Measurements from ENCODE around the gene ZNF598.
A peak's percentile ranks its signal among the peaks of the same experiment; 100 is the strongest.

Gene ZNF598

GRCh38 chr16:1985466-1986150 is 24.0 kb downstream of the ZNF598 start:
- ChIA-PET CTCF (interaction anchor here (5.5 kb wide), 1 partner anchor 18 kb away, joined by 30 read pairs; no protein-coding TSS in a partner anchor), POLR2A (interaction anchor here (1.2 to 2.6 kb wide), 2 partner anchors 20 to 25 kb away, joined by 4 to 9 read pairs; partner anchors contain the start of gene RPS2)
- no peak for DNase-seq (ENCODE audit: extremely low spot score)
- TF ChIP-seq CTCF (IDR thresholded peaks at IDR 0.05; ENCODE audit: control extremely low read depth, extremely low read depth, low read depth, missing control alignments), result no peak

GRCh38 chr16:1984347-1985225 is 25.0 kb downstream of the ZNF598 start:
- ChIA-PET CTCF (interaction anchor here (0.8 to 5.5 kb wide), 4 partner anchors 19 to 167 kb away, joined by 3 to 30 read pairs (median 4); no protein-coding TSS in a partner anchor), POLR2A (interaction anchor here (0.6 to 2.6 kb wide), 2 partner anchors 19 to 171 kb away, joined by 4 to 9 read pairs; partner anchors contain the start of genes RPS2 and TRAF7)
- TF ChIP-seq CTCF (IDR thresholded peaks at IDR 0.05; ENCODE audit: control extremely low read depth, extremely low read depth, low read depth, missing control alignments), result no peak
- no peak for DNase-seq (ENCODE audit: extremely low spot score)

- peak; percentile 68 for TF ChIP-seq CTCF (IDR thresholded peaks at IDR 0.05; ENCODE audit: control extremely low read depth, extremely low read depth, low read depth, missing control alignments)
- DNase-seq (ENCODE audit: extremely low spot score), result peak; percentile 97
- CTCF ChIA-PET, result interaction anchor here (0.8 to 5.5 kb wide), 6 partner anchors 11 to 168 kb away, joined by 3 to 30 read pairs (median 4); no protein-coding TSS in a partner anchor
- POLR2A ChIA-PET, result interaction anchor here (0.6 to 3.2 kb wide), 3 partner anchors 19 to 172 kb away, joined by 4 to 21 read pairs (median 9); partner anchors contain the start of genes RPS2 and TRAF7
These were observed 25.9 kb downstream of the ZNF598 start, which contains the start of gene GFER for GRCh38 chr16:1983544-1984346. TSS of gene GFER (plus strand) at chr16:1984193. CDS start at chr16:1984219, 26 bp downstream.

GRCh38 chr16:1982991-1983543 is 26.6 kb downstream of the ZNF598 start:
- CTCF ChIA-PET, result interaction anchor here (1.0 to 3.0 kb wide), 4 partner anchors 10 to 168 kb away, joined by 3 to 10 read pairs (median 3); no protein-coding TSS in a partner anchor
- DNase-seq (ENCODE audit: extremely low spot score), result no peak

GRCh38 chr16:1982013-1982433 is 27.6 kb downstream of the ZNF598 start:
- TF ChIP-seq CTCF (IDR thresholded peaks at IDR 0.05; ENCODE audit: control extremely low read depth, extremely low read depth, low read depth, missing control alignments), result no peak
- ChIA-PET CTCF (interaction anchor here (1.0 to 3.0 kb wide), 3 partner anchors 14 to 22 kb away, joined by 3 to 10 read pairs (median 5); no protein-coding TSS in a partner anchor), POLR2A (interaction anchor here (0.8 to 3.2 kb wide), 4 partner anchors 10 to 173 kb away, joined by 3 to 21 read pairs (median 4); partner anchors contain the start of genes RPS2, TBL3 and TRAF7)
- no peak for DNase-seq (ENCODE audit: extremely low spot score)

More at GRCh38 chr16:1982991-1983543, 26.6 kb downstream of the ZNF598 start:
- TF ChIP-seq CTCF (IDR thresholded peaks at IDR 0.05; ENCODE audit: control extremely low read depth, extremely low read depth, low read depth, missing control alignments), result no peak
- POLR2A ChIA-PET, result interaction anchor here (0.8 to 3.2 kb wide), 4 partner anchors 11 to 172 kb away, joined by 3 to 21 read pairs (median 4); partner anchors contain the start of genes RPS2, TBL3 and TRAF7
